Gastroesophageal sphincter (tissue), 4 donors: ENCODE results near the gene PLCG1. TPM values are rescaled to one million over a fixed set of nuclear protein-coding genes. Genes with fewer than 3 reads are reported as not detected.

Experiments
- ATAC-seq: fragments of 150-250 bp; one replicate; pipeline ENCODE4 v1.9.1; 2016; ENCODE audit warnings: mild to moderate bottlenecking, moderate library complexity
- H3K27ac ChIP-seq, 4 donors: fragments of 200-600 bp; sonication (generic) in 3 of 4; 1 replicate in 3 of 4; 2 replicates in 1 of 4; pipeline ENCODE4 v1.5.1; 2016 to 2019
- H3K27me3 ChIP-seq: fragments of 200-600 bp; sonication (generic); one replicate; pipeline ENCODE4 v1.5.1; 2019
- H3K36me3 ChIP-seq, 2 donors: fragments of 200-600 bp; sonication (generic); one replicate each; pipeline ENCODE4 v1.5.1; 2019; ENCODE audit warnings: control low read depth in 1 of 2
- H3K4me1 ChIP-seq, 3 donors: fragments of 200-600 bp; sonication (generic); 1 replicate in 2 of 3; 2 replicates in 1 of 3; pipeline ENCODE4 v1.5.1; 2016 to 2019; ENCODE audit warnings: control low read depth in 2 of 3
- H3K4me3 ChIP-seq, 2 donors: fragments of 200-600 bp; sonication (generic); one replicate each; pipeline ENCODE4 v1.5.1; 2019; ENCODE audit warnings: mild to moderate bottlenecking in 1 of 2, moderate library complexity in 1 of 2
- H3K9me3 ChIP-seq, 3 donors: fragments of 200-600 bp; sonication (generic); one replicate each; pipeline ENCODE4 v1.5.1; 2017 to 2019; ENCODE audit warnings: control low read depth in 2 of 3
- CTCF ChIP-seq, 4 experiments: fragments of 200-600 bp in 2 of 4; fragments of 450-650 bp in 2 of 4; sonication (generic) in 1 of 4; IDR thresholded peaks; one replicate each; pipeline ENCODE4 v1.5.1; 2017 to 2019; ENCODE audit warnings: antibody characterized with exemption in 4 of 4, mild to moderate bottlenecking in 2 of 4, moderate library complexity in 2 of 4
- EP300 ChIP-seq: sonication (generic); formaldehyde crosslinking; IDR thresholded peaks from one replicate; pipeline ENCODE4 v1.6.1; 2017; ENCODE audit warnings: antibody characterized with exemption, mild to moderate bottlenecking
- POLR2A ChIP-seq, 2 donors: fragments of 450-650 bp; IDR thresholded peaks; one replicate each; pipeline ENCODE4 v1.6.1; 2017; ENCODE audit warnings: antibody characterized with exemption in 2 of 2, mild to moderate bottlenecking in 2 of 2, moderate library complexity in 1 of 2
- POLR2AphosphoS5 ChIP-seq: sonication (generic); formaldehyde crosslinking; IDR thresholded peaks from one replicate; pipeline ENCODE4 v1.6.1; 2017; ENCODE audit warnings: antibody characterized with exemption
- WGBS, 2 donors: methylation state at CpG; one replicate each; pipeline ENCODE4 v1.1.5; 2018; ENCODE audit warnings: low coverage in 1 of 2; 5-methylcytosine and 5-hydroxymethylcytosine counted together
- total RNA-seq, 4 donors: library from RNA; depleted of rRNA; stranded (reverse); fragments of >200 nt; gene quantifications; one replicate each; pipeline ENCODE4 v1.1.0, GENCODE V29; 2016

Gene PLCG1
- total RNA-seq, 4 donors from 2014 or later, result 42.3 to 173 (median 94.7) TPM

GRCh38 chr20:41141153-41141815 lies 3.9 kb downstream of the PLCG1 start:
- WGBS, 2 donors, result 25 to 80% methylated on average over 1 to 4 of the region's 8 CpGs
- H3K9me3 ChIP-seq, result no peaks in the 10 kb centered on the region
- ATAC-seq, result no peak
- peaks cover 0 to 87% (median 50%) of the 10 kb centered on the region in 3 donors for H3K4me1 ChIP-seq
- TF ChIP-seq EP300 (no peak), POLR2A (IDR thresholded peaks at IDR 0.05) (no peak), POLR2AphosphoS5 (no peak), CTCF (IDR thresholded peaks at IDR 0.05) (no peak)
- no peaks in the 10 kb centered on the region for H3K27me3 ChIP-seq
- H3K4me3 ChIP-seq, result peak overlapping the region in 1 of 2 donors; percentile 5
- peaks cover 0 to 8% of the 10 kb centered on the region in 2 donors for H3K36me3 ChIP-seq
- peak overlapping the region in 3 of 4 donors; percentile 98 to 99 (median 99) for H3K27ac ChIP-seq

GRCh38 chr20:41142245-41142644 lies 4.9 kb downstream of the PLCG1 start:
- no peak for ATAC-seq
- H3K4me1 ChIP-seq, result peaks cover 0 to 93% (median 56%) of the 10 kb centered on the region in 3 donors
- TF ChIP-seq CTCF (IDR thresholded peaks at IDR 0.05) (no peak), POLR2A (IDR thresholded peaks at IDR 0.05) (no peak), EP300 (no peak), POLR2AphosphoS5 (no peak)
- 62 to 89% methylated on average over 4 of the region's 4 CpGs for WGBS, 2 donors
- H3K27ac ChIP-seq, result peak overlapping the region in 3 of 4 donors; percentile 98 to 99 (median 99)
- no peaks in the 10 kb centered on the region for H3K9me3 ChIP-seq
- no peaks in the 10 kb centered on the region for H3K27me3 ChIP-seq
- H3K4me3 ChIP-seq, result no peak overlapping the region
- peaks cover 0 to 8% of the 10 kb centered on the region in 2 donors for H3K36me3 ChIP-seq

- H3K4me3 ChIP-seq, result no peak overlapping the region
- peaks cover 0 to 8% of the 10 kb centered on the region in 2 donors for H3K36me3 ChIP-seq
- ATAC-seq, result no peak
- peaks cover 0 to 100% (median 63%) of the 10 kb centered on the region in 3 donors for H3K4me1 ChIP-seq
- WGBS, 2 donors, result 20 to 67% methylated on average over 1 of the region's 5 CpGs
- no peaks in the 10 kb centered on the region for H3K9me3 ChIP-seq
- TF ChIP-seq EP300 (no peak), CTCF (IDR thresholded peaks at IDR 0.05) (no peak), POLR2A (IDR thresholded peaks at IDR 0.05) (no peak), POLR2AphosphoS5 (no peak)
- no peaks in the 10 kb centered on the region for H3K27me3 ChIP-seq
- H3K27ac ChIP-seq, result peak overlapping the region in 3 of 4 donors; percentile 98 to 99 (median 99)
Measured at GRCh38 chr20:41142919-41143318, 5.6 kb downstream of the PLCG1 start.

- Histone ChIP-seq H3K9me3 (no peaks in the 10 kb centered on the region), H3K4me1 (peaks cover 0 to 100% (median 66%) of the 10 kb centered on the region in 3 donors), H3K27me3 (no peaks in the 10 kb centered on the region), H3K27ac (peak overlapping the region in 3 of 4 donors; percentile 98 to 99 (median 99)), H3K4me3 (no peak overlapping the region), H3K36me3 (peaks cover 0 to 8% of the 10 kb centered on the region in 2 donors)
- WGBS, 2 donors, result 42 to 52% methylated on average over 1 to 2 of the region's 2 CpGs
- no peak for ATAC-seq
- TF ChIP-seq POLR2AphosphoS5 (no peak), EP300 (no peak), CTCF (IDR thresholded peaks at IDR 0.05) (no peak)
Measured at GRCh38 chr20:41143354-41143753, 6.0 kb downstream of the PLCG1 start.

- Histone ChIP-seq H3K4me3 (no peak overlapping the region), H3K27me3 (no peaks in the 10 kb centered on the region), H3K9me3 (no peaks in the 10 kb centered on the region), H3K36me3 (peaks cover 0 to 8% of the 10 kb centered on the region in 2 donors), H3K4me1 (peaks cover 0 to 100% (median 62%) of the 10 kb centered on the region in 3 donors), H3K27ac (peak overlapping the region in 3 of 4 donors; percentile 60 to 98 (median 62))
- ATAC-seq, result no peak
- 100% methylated on average over 1 to 2 of the region's 2 CpGs for WGBS, 2 donors
- TF ChIP-seq CTCF (IDR thresholded peaks at IDR 0.05) (no peak), POLR2AphosphoS5 (no peak), EP300 (no peak), POLR2A (IDR thresholded peaks at IDR 0.05) (no peak)
Measured at GRCh38 chr20:41145317-41145716, 8.0 kb downstream of the PLCG1 start.
